Liver (tissue), 9 donors: ENCODE measurements around the gene ATP8B3. TPM values are rescaled to one million over a fixed set of nuclear protein-coding genes. Genes with fewer than 3 reads are reported as not detected.

Experiments
- DNase-seq: peaks from one replicate; pipeline ENCODE4 v3.0.0-alpha.2; 2017; ENCODE audit warnings: low spot score
- H3K27ac ChIP-seq, 2 donors: one replicate each; pipeline ENCODE4 v1.7.0; 2013; ENCODE audit warnings: inconsistent platforms in 2 of 2, low read length in 2 of 2, control low read depth in 1 of 2, low read depth in 1 of 2, mild to moderate bottlenecking in 1 of 2
- H3K27me3 ChIP-seq, 4 donors: one replicate each; pipeline versions ENCODE4 v1.6.1 to v1.7.0; 2013; ENCODE audit warnings: low read length in 3 of 4, inconsistent platforms in 1 of 4, mild to moderate bottlenecking in 1 of 4, moderate library complexity in 1 of 4; ENCODE audit not compliant: control insufficient read depth in 4 of 4, insufficient read depth in 4 of 4
- H3K36me3 ChIP-seq, 4 donors: one replicate each; pipeline versions ENCODE4 v1.6.1 to v1.7.0; 2013; ENCODE audit warnings: low read length in 3 of 4, mild to moderate bottlenecking in 3 of 4, low read depth in 1 of 4, moderate library complexity in 1 of 4; ENCODE audit not compliant: control insufficient read depth in 4 of 4, insufficient read depth in 3 of 4
- H3K4me1 ChIP-seq, 4 donors: one replicate each; pipeline versions ENCODE4 v1.6.1 to v1.7.0; 2013; ENCODE audit warnings: low read length in 3 of 4, mild to moderate bottlenecking in 3 of 4, moderate library complexity in 1 of 4; ENCODE audit not compliant: control insufficient read depth in 4 of 4, insufficient read depth in 4 of 4
- H3K4me3 ChIP-seq, 3 donors: one replicate each; pipeline versions ENCODE4 v1.6.1 to v1.7.0; 2013; ENCODE audit warnings: low read length in 3 of 3, control low read depth in 1 of 3, low read depth in 1 of 3, mild to moderate bottlenecking in 1 of 3
- H3K9ac ChIP-seq, 2 donors: one replicate each; pipeline ENCODE4 v1.7.0; 2013; ENCODE audit warnings: low read length in 2 of 2, mild to moderate bottlenecking in 2 of 2, moderate library complexity in 2 of 2, control low read depth in 1 of 2, low read depth in 1 of 2
- H3K9me3 ChIP-seq, 4 donors: one replicate each; pipeline versions ENCODE4 v1.6.1 to v1.7.0; 2013; ENCODE audit warnings: low read length in 3 of 4; ENCODE audit not compliant: control insufficient read depth in 4 of 4
- ATF3 ChIP-seq: IDR thresholded peaks from 2 replicates; pipeline ENCODE4 v1.6.1; 2016; ENCODE audit warnings: antibody characterized with exemption
- FOXA1 ChIP-seq: IDR thresholded peaks from 2 replicates; pipeline ENCODE4 v1.6.1; 2016; ENCODE audit warnings: antibody characterized with exemption
- FOXA2 ChIP-seq: IDR thresholded peaks from 2 replicates; pipeline ENCODE4 v1.6.1; 2016; ENCODE audit warnings: antibody characterized with exemption
- GABPA ChIP-seq, 2 donors: IDR thresholded peaks in 1 of 2; conservative IDR thresholded peaks in 1 of 2; 2 replicates each; pipeline ENCODE4 v1.6.1; 2016; ENCODE audit warnings: antibody characterized with exemption in 2 of 2, mild to moderate bottlenecking in 1 of 2, moderate library complexity in 1 of 2
- HNF4A ChIP-seq, 2 donors: conservative IDR thresholded peaks; 2 replicates each; pipeline ENCODE4 v1.6.1; 2016; ENCODE audit warnings: antibody characterized with exemption in 2 of 2, mild to moderate bottlenecking in 2 of 2
- RAD21 ChIP-seq, 2 donors: IDR thresholded peaks; 2 replicates each; pipeline ENCODE4 v1.6.1; 2016; ENCODE audit warnings: antibody characterized with exemption in 2 of 2, mild to moderate bottlenecking in 2 of 2
- RXRA ChIP-seq, 2 donors: IDR thresholded peaks; 2 replicates each; pipeline ENCODE4 v1.6.1; 2017 to 2018; ENCODE audit warnings: antibody characterized with exemption in 2 of 2, mild to moderate bottlenecking in 1 of 2
- SP1 ChIP-seq: IDR thresholded peaks from 2 replicates; pipeline ENCODE4 v1.6.1; 2018; ENCODE audit warnings: antibody characterized with exemption, mild to moderate bottlenecking
- TAF1 ChIP-seq: conservative IDR thresholded peaks from 2 replicates; pipeline ENCODE4 v1.6.1; 2016; ENCODE audit warnings: antibody characterized with exemption, mild to moderate bottlenecking
- YY1 ChIP-seq: IDR thresholded peaks from 2 replicates; pipeline ENCODE4 v1.6.1; 2016; ENCODE audit warnings: antibody characterized with exemption, mild to moderate bottlenecking
- WGBS: extraction: QIAGEN DNeasy Blood & Tissue Kit; methylation state at CpG from one replicate; pipeline ENCODE4 v1.1.7; 2013; 5-methylcytosine and 5-hydroxymethylcytosine counted together
- polyA plus RNA-seq, 2 donors: library from polyadenylated mRNA; stranded (reverse) in 1 of 2; unstranded in 1 of 2; fragments of 200-250 nt in 1 of 2; fragments of >200 nt in 1 of 2; fragmentation: Nextera tagmentation in 1 of 2; extraction: Ambion mirVana in 1 of 2; gene quantifications; one replicate each; pipeline versions ENCODE4 v1.2.1 to v1.2.3, GENCODE V29; 2013 to 2015
- total RNA-seq, 2 donors: library from RNA; depleted of rRNA; stranded (reverse); fragments of >200 nt; gene quantifications; one replicate each; pipeline ENCODE4 v1.2.3, GENCODE V29; 2014
- TF ChIP-seq, protein P1 (sequence below): IDR thresholded peaks from 2 replicates; pipeline ENCODE4 v1.6.1; 2016; ENCODE audit warnings: antibody characterized with exemption, mild to moderate bottlenecking
- TF ChIP-seq, protein P2 (sequence below): IDR thresholded peaks from 2 replicates; pipeline ENCODE4 v1.6.1; 2016; ENCODE audit warnings: antibody characterized with exemption
- TF ChIP-seq, protein P3 (sequence below): IDR thresholded peaks from 2 replicates; pipeline ENCODE4 v1.6.1; 2016; ENCODE audit warnings: antibody characterized with exemption
- donor health status: healthy.
- donor health status: healthy.
- donor health status: healthy.
- donor health status: healthy.
- donor health status: healthy.

Gene ATP8B3
- total and polyA plus RNA-seq, 4 donors = 0.42 to 3.1 (median 0.52) TPM

- TF ChIP-seq, protein P1, sequence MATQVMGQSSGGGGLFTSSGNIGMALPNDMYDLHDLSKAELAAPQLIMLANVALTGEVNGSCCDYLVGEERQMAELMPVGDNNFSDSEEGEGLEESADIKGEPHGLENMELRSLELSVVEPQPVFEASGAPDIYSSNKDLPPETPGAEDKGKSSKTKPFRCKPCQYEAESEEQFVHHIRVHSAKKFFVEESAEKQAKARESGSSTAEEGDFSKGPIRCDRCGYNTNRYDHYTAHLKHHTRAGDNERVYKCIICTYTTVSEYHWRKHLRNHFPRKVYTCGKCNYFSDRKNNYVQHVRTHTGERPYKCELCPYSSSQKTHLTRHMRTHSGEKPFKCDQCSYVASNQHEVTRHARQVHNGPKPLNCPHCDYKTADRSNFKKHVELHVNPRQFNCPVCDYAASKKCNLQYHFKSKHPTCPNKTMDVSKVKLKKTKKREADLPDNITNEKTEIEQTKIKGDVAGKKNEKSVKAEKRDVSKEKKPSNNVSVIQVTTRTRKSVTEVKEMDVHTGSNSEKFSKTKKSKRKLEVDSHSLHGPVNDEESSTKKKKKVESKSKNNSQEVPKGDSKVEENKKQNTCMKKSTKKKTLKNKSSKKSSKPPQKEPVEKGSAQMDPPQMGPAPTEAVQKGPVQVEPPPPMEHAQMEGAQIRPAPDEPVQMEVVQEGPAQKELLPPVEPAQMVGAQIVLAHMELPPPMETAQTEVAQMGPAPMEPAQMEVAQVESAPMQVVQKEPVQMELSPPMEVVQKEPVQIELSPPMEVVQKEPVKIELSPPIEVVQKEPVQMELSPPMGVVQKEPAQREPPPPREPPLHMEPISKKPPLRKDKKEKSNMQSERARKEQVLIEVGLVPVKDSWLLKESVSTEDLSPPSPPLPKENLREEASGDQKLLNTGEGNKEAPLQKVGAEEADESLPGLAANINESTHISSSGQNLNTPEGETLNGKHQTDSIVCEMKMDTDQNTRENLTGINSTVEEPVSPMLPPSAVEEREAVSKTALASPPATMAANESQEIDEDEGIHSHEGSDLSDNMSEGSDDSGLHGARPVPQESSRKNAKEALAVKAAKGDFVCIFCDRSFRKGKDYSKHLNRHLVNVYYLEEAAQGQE = no peak
- TF ChIP-seq, protein P2, sequence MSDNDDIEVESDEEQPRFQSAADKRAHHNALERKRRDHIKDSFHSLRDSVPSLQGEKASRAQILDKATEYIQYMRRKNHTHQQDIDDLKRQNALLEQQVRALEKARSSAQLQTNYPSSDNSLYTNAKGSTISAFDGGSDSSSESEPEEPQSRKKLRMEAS = no peak
- TF ChIP-seq FOXA1 = no peak
Observed at GRCh38 chr19:1807030-1807694, 4.9 kb downstream of the ATP8B3 start (continued).

GRCh38 chr19:1806184-1807029, 5.7 kb downstream of the ATP8B3 start:
- Histone ChIP-seq H3K9me3 (no peaks in the 10 kb centered on the region), H3K4me3 (no peak overlapping the region), H3K36me3 (no peaks in the 10 kb centered on the region), H3K27ac (no peak overlapping the region), H3K9ac (no peak overlapping the region), H3K4me1 (no peaks in the 10 kb centered on the region), H3K27me3 (no peaks in the 10 kb centered on the region)
- DNase-seq = no peak
- 82% methylated on average over 45 of the region's 45 CpGs for WGBS
- TF ChIP-seq, protein P3, sequence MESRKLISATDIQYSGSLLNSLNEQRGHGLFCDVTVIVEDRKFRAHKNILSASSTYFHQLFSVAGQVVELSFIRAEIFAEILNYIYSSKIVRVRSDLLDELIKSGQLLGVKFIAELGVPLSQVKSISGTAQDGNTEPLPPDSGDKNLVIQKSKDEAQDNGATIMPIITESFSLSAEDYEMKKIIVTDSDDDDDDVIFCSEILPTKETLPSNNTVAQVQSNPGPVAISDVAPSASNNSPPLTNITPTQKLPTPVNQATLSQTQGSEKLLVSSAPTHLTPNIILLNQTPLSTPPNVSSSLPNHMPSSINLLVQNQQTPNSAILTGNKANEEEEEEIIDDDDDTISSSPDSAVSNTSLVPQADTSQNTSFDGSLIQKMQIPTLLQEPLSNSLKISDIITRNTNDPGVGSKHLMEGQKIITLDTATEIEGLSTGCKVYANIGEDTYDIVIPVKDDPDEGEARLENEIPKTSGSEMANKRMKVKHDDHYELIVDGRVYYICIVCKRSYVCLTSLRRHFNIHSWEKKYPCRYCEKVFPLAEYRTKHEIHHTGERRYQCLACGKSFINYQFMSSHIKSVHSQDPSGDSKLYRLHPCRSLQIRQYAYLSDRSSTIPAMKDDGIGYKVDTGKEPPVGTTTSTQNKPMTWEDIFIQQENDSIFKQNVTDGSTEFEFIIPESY = no peak
- TF ChIP-seq FOXA2 (no peak), YY1 (no peak), SP1 (no peak), ATF3 (no peak)
- TF ChIP-seq, protein P2 = no peak

GRCh38 chr19:1805401-1806183, 6.5 kb downstream of the ATP8B3 start:
- Histone ChIP-seq H3K9ac (no peak overlapping the region), H3K9me3 (no peaks in the 10 kb centered on the region), H3K27ac (no peak overlapping the region), H3K36me3 (no peaks in the 10 kb centered on the region), H3K27me3 (no peaks in the 10 kb centered on the region), H3K4me1 (no peaks in the 10 kb centered on the region), H3K4me3 (no peak overlapping the region)
- no peak for DNase-seq
- WGBS = 92% methylated on average over 24 of the region's 24 CpGs
- TF ChIP-seq TAF1 (no peak), FOXA1 (no peak), GABPA (IDR thresholded peaks at IDR 0.05 in 1 of 2, conservative IDR thresholded peaks at IDR 0.05 in 1 of 2) (no peak), RXRA (IDR thresholded peaks at IDR 0.05) (no peak), HNF4A (conservative IDR thresholded peaks at IDR 0.05) (no peak), RAD21 (IDR thresholded peaks at IDR 0.05) (no peak)
- TF ChIP-seq, protein P3 = no peak
- TF ChIP-seq, protein P1 = no peak
